GM12878 (cell line): ENCODE data around the gene PAQR5. TPM values are rescaled to one million over a fixed set of nuclear protein-coding genes. Genes with fewer than 3 reads are reported as not detected.

Experiments
- ATAC-seq: fragments of 200-7000 bp; cut with Tn5 transposase; 3 replicates; pipeline ENCODE4 v1.9.1; 2020; ENCODE audit warnings: mild to moderate bottlenecking, moderate library complexity
- BruUV-seq: library from RNA; stranded (reverse); fragments of 400-500 nt; replicated peaks from 2 replicates; lab custom pipeline; 2021; lab: Mats Ljungman, UMichigan
- CTCF ChIA-PET: fragments of 300-600 bp; sonication (Branson Sonifier 250); formaldehyde crosslinking; extraction: SDS; loops from one replicate; lab custom pipeline; 2021; ENCODE audit warnings: inconsistent platforms; lab: Yijun Ruan, JAX
- POLR2A ChIA-PET: fragments of 350-600 bp; formaldehyde crosslinking; extraction: SDS; loops from one replicate; lab custom pipeline; 2021; ENCODE audit warnings: inconsistent platforms; lab: Charles Lee
- RAD21 ChIA-PET: fragments of 300-600 bp; sonication (Branson Sonifier 250); formaldehyde crosslinking; loops from one replicate; lab custom pipeline; 2023; ENCODE audit warnings: antibody characterized with exemption; ENCODE audit not compliant: unreplicated experiment; lab: Charles Lee
- SMC1A ChIA-PET: fragments of 300-600 bp; sonication (Branson Sonifier 250); formaldehyde crosslinking; loops from one replicate; lab custom pipeline; 2023; ENCODE audit not compliant: unreplicated experiment, uncharacterized antibody; lab: Charles Lee
- DNase-seq: peaks from one replicate; pipeline ENCODE4 v3.0.0-alpha.2; 2011; ENCODE audit warnings: low read depth, low spot score
- FAIRE-seq: peaks from 3 replicates; lab custom pipeline; 2011; peaks lifted over from hg19 to GRCh38; lab: Jason Lieb, UNC
- H2AFZ ChIP-seq: 2 replicates; pipeline ENCODE4 v1.6.0; 2011; ENCODE audit warnings: low read depth, low read length, control low read depth; ENCODE audit not compliant: control insufficient read depth
- H3K27ac ChIP-seq: 2 replicates; pipeline ENCODE4 v1.5.1; 2011; ENCODE audit warnings: control low read depth; ENCODE audit not compliant: control insufficient read depth, insufficient read depth
- H3K27me3 ChIP-seq, 2 experiments: replicated peaks in 1 of 2; 2 replicates each; pipeline versions ENCODE4 v1.6.0 to v1.6.1; 2011; ENCODE audit warnings: low read length in 1 of 2; ENCODE audit not compliant: control insufficient read depth in 2 of 2, insufficient read depth in 2 of 2
- H3K36me3 ChIP-seq, 2 experiments: 2 replicates each; pipeline ENCODE4 v1.5.1; 2011; ENCODE audit warnings: low read length in 1 of 2; ENCODE audit not compliant: control insufficient read depth in 2 of 2, insufficient read depth in 2 of 2
- H3K4me1 ChIP-seq: 2 replicates; pipeline ENCODE4 v1.6.1; 2011; ENCODE audit warnings: mild to moderate bottlenecking, low read length, moderate library complexity, mixed read lengths; ENCODE audit not compliant: control insufficient read depth, insufficient read depth
- H3K4me2 ChIP-seq: 2 replicates; pipeline ENCODE4 v1.6.0; 2011; ENCODE audit warnings: control low read depth; ENCODE audit not compliant: control insufficient read depth, insufficient read depth
- H3K4me3 ChIP-seq: fragments of 200-600 bp; sonication (generic); 2 replicates; pipeline ENCODE4 v1.5.1; 2016
- H3K79me2 ChIP-seq: 2 replicates; pipeline ENCODE4 v1.6.0; 2011; ENCODE audit warnings: low read length; ENCODE audit not compliant: control insufficient read depth, insufficient read depth
- H3K9ac ChIP-seq: 2 replicates; pipeline ENCODE4 v1.8.0; 2011; ENCODE audit warnings: low read length, control low read depth, mixed read lengths; ENCODE audit not compliant: control insufficient read depth, insufficient read depth
- H3K9me3 ChIP-seq: replicated peaks from 3 replicates; pipeline ENCODE4 v1.5.1; 2011; ENCODE audit warnings: mild to moderate bottlenecking, low read length; ENCODE audit not compliant: control insufficient read depth, insufficient read depth
- H4K20me1 ChIP-seq: 2 replicates; pipeline ENCODE4 v1.6.0; 2011; ENCODE audit not compliant: control insufficient read depth, insufficient read depth
- CBFB ChIP-seq: IDR thresholded peaks from 2 replicates; pipeline ENCODE4 v1.6.1; 2016; ENCODE audit warnings: antibody characterized with exemption, low read depth
- JUND ChIP-seq: IDR thresholded peaks from 2 replicates; pipeline ENCODE4 v1.6.1; 2012; ENCODE audit warnings: low read depth, mild to moderate bottlenecking, low read length, improper control_type of control experiment, moderate library complexity
- POLR2AphosphoS2 ChIP-seq: IDR thresholded peaks from 2 replicates; pipeline ENCODE4 v1.6.1; 2011; ENCODE audit warnings: low read depth, mild to moderate bottlenecking, low read length, improper control_type of control experiment, moderate library complexity
- REST ChIP-seq: IDR thresholded peaks from 2 replicates; pipeline ENCODE4 v1.6.1; 2012; ENCODE audit warnings: mild to moderate bottlenecking, low read depth, low read length
- SMC3 ChIP-seq: IDR thresholded peaks from 2 replicates; pipeline ENCODE4 v1.6.1; 2011; ENCODE audit warnings: low read length, improper control_type of control experiment, borderline replicate concordance
- TAF1 ChIP-seq: IDR thresholded peaks from 2 replicates; pipeline ENCODE4 v1.6.1; 2011; ENCODE audit warnings: mild to moderate bottlenecking, low read depth, low read length, borderline replicate concordance
- TCF12 ChIP-seq: IDR thresholded peaks from 2 replicates; pipeline ENCODE4 v1.6.1; 2011; ENCODE audit warnings: low read depth, mild to moderate bottlenecking, low read length
- ZBTB40 ChIP-seq: fragments of 450-650 bp; IDR thresholded peaks from 2 replicates; pipeline ENCODE4 v1.6.1; 2016; ENCODE audit warnings: mild to moderate bottlenecking, moderate library complexity, borderline replicate concordance
- WGBS: methylation state at CpG from one replicate; pipeline ENCODE4 v1.1.6; 2016; ENCODE audit warnings: low lambda C conversion rate; ENCODE audit not compliant: insufficient replicate concordance, insufficient coverage; ENCODE audit errors: missing lambda C conversion rate; 5-methylcytosine and 5-hydroxymethylcytosine counted together
- in situ Hi-C: fragments of 300-500 bp; cut with MboI; formaldehyde crosslinking; loops from 9 replicates; pipeline ENCODE4 v1.14.3; 2018; ENCODE audit warnings: mixed read lengths
- intact Hi-C: fragments of 100-400 bp; cut with micrococcal nuclease; formaldehyde crosslinking; loops from one replicate; pipeline ENCODE4 v1.14.2; 2022; ENCODE audit not compliant: unreplicated experiment
- polyA plus RNA-seq, 11 experiments: library from polyadenylated mRNA; depleted of rRNA in 4 of 11; unstranded in 6 of 11; stranded (reverse) in 5 of 11; fragments of >200 nt; fragmentation: Nextera tagmentation in 4 of 11; fragmentation: Illumina TruSeq in 1 of 11; extraction: Ambion mirVana in 4 of 11; extraction: Trizol in 1 of 11; gene quantifications; 1 replicate in 1 of 11; 2 replicates in 10 of 11; pipeline versions ENCODE4 v1.2.1 to v1.2.3, GENCODE V29; 2011 to 2016; ENCODE audit warnings: inconsistent platforms in 2 of 11, missing spikeins in 2 of 11, low read depth in 1 of 11
- total RNA-seq, 4 experiments: library from RNA; depleted of rRNA in 3 of 4; stranded (reverse); fragments of >200 nt in 3 of 4; fragmentation: Illumina TruSeq in 1 of 4; extraction: Trizol in 1 of 4; gene quantifications; 2 replicates each; pipeline versions ENCODE4 v1.2.1 to v1.2.3, GENCODE V29; 2013 to 2021

Gene PAQR5
- total and polyA plus RNA-seq, 10 of the 15 experiments (the other 5 are each of a cell fraction or from before 2014, with no cell fraction given): 0.02 to 0.03 TPM; not detected in 8

GRCh38 chr15:69393831-69394491 is 95.2 kb downstream of the PAQR5 start (continued):
- TF ChIP-seq ZBTB40: no peak
- TF ChIP-seq, all 136 proteins: peak for 0

GRCh38 chr15:69394556-69395282 is 96.0 kb downstream of the PAQR5 start:
- no peak overlapping the region for H3K9ac ChIP-seq
- H4K20me1 ChIP-seq: no peaks in the 10 kb centered on the region
- ATAC-seq: peak; percentile 99
- no peak overlapping the region for H3K27ac ChIP-seq
- H3K4me1 ChIP-seq: no peaks in the 10 kb centered on the region
- intact Hi-C loops (loop anchor here (1.0 to 10.0 kb wide), 3 partner anchors 130 to 357 kb away; no protein-coding TSS in a partner anchor), in situ Hi-C loops (no loop called here)
- no peaks in the 10 kb centered on the region for H3K36me3 ChIP-seq
- H2AFZ ChIP-seq: no peak overlapping the region
- CTCF ChIA-PET: interaction anchor here (0.6 to 3.9 kb wide), 23 partner anchors 9 to 616 kb away, joined by 3 to 27 read pairs (median 4); no protein-coding TSS in a partner anchor
- BruUV-seq: no TSS peak
- SMC1A ChIA-PET: interaction anchor here (0.7 to 1.3 kb wide), 5 partner anchors 165 to 299 kb away, joined by 3 to 4 read pairs (median 3); no protein-coding TSS in a partner anchor
- RAD21 ChIA-PET: interaction anchor here (0.6 to 1.6 kb wide), 6 partner anchors 128 to 359 kb away, joined by 3 to 6 read pairs (median 3); no protein-coding TSS in a partner anchor
- no peaks in the 10 kb centered on the region for H3K79me2 ChIP-seq
- WGBS: 20% methylated on average over 33 of the region's 36 CpGs
- H3K4me3 ChIP-seq: no peak overlapping the region
- H3K9me3 ChIP-seq: no peaks in the 10 kb centered on the region
- no peak overlapping the region for H3K4me2 ChIP-seq
- POLR2A ChIA-PET: interaction anchor here (0.6 kb wide), 2 partner anchors 58 to 1373 kb away, joined by 3 read pairs; partner anchors contain the start of gene RPLP1
- DNase-seq: no peak
- H3K27me3 ChIP-seq: no peaks in the 10 kb centered on the region
- peak; percentile 85 for FAIRE-seq
- TF ChIP-seq TCF12: no peak
- TF ChIP-seq TAF1: no peak
- TF ChIP-seq REST: no peak
- peak; percentile 88 for TF ChIP-seq SMC3
- no peak for TF ChIP-seq POLR2AphosphoS2
- no peak for TF ChIP-seq JUND
- no peak for TF ChIP-seq CBFB
